HEK293 (cell line): Measurements from ENCODE around the gene NHSL2.
A peak's percentile ranks its signal among the peaks of the same experiment; 100 is the strongest.

ENCODE experiments used
- GFI1B ChIP-seq: fragments of 450-650 bp; formaldehyde crosslinking; IDR thresholded peaks from 2 replicates; pipeline ENCODE4 v1.5.1; 2016; ENCODE audit warnings: missing biosample characterization, missing genetic modification characterization
- HOXC10 ChIP-seq: sonication (generic); formaldehyde crosslinking; IDR thresholded peaks from 2 replicates; pipeline ENCODE4 v1.8.1; 2023; ENCODE audit warnings: mild to moderate bottlenecking, missing genetic modification reagents
- MYNN ChIP-seq: fragments of 450-650 bp; formaldehyde crosslinking; IDR thresholded peaks from 2 replicates; pipeline ENCODE4 v1.5.1; 2016; ENCODE audit warnings: missing biosample characterization, missing genetic modification characterization, borderline replicate concordance
- OSR2 ChIP-seq: fragments of 450-650 bp; formaldehyde crosslinking; IDR thresholded peaks from 2 replicates; pipeline ENCODE4 v1.5.1; 2016; ENCODE audit warnings: missing biosample characterization, missing genetic modification characterization
- SALL2 ChIP-seq: fragments of 450-650 bp; formaldehyde crosslinking; IDR thresholded peaks from 2 replicates; pipeline ENCODE4 v1.5.0; 2017; ENCODE audit warnings: missing biosample characterization, mild to moderate bottlenecking, missing genetic modification characterization, borderline replicate concordance
- SCRT2 ChIP-seq: fragments of 450-650 bp; formaldehyde crosslinking; IDR thresholded peaks from 2 replicates; pipeline ENCODE4 v1.5.1; 2016; ENCODE audit warnings: missing biosample characterization, missing genetic modification characterization
- YY1 ChIP-seq: fragments of 450-650 bp; formaldehyde crosslinking; IDR thresholded peaks from 2 replicates; pipeline ENCODE4 v1.5.1; 2018; ENCODE audit warnings: missing biosample characterization, missing genetic modification characterization
- ZFP69B ChIP-seq: fragments of 450-650 bp; formaldehyde crosslinking; IDR thresholded peaks from 2 replicates; pipeline ENCODE4 v1.5.1; 2016; ENCODE audit warnings: missing biosample characterization, missing genetic modification characterization
- ZNF133 ChIP-seq: fragments of 450-650 bp; formaldehyde crosslinking; IDR thresholded peaks from 2 replicates; pipeline ENCODE4 v1.5.1; 2016; ENCODE audit warnings: missing biosample characterization, missing genetic modification characterization
- ZNF140 ChIP-seq: fragments of 450-650 bp; formaldehyde crosslinking; IDR thresholded peaks from 2 replicates; pipeline ENCODE4 v1.5.1; 2016; ENCODE audit warnings: missing biosample characterization, missing genetic modification characterization
- ZNF184 ChIP-seq: fragments of 450-650 bp; IDR thresholded peaks from 2 replicates; pipeline ENCODE4 v1.5.1; 2018; ENCODE audit warnings: missing biosample characterization, mild to moderate bottlenecking, missing genetic modification characterization
- ZNF19 ChIP-seq: fragments of 450-650 bp; formaldehyde crosslinking; IDR thresholded peaks from 2 replicates; pipeline ENCODE4; 2016; ENCODE audit warnings: missing biosample characterization, missing genetic modification characterization, low read depth
- ZNF239 ChIP-seq: fragments of 450-650 bp; formaldehyde crosslinking; IDR thresholded peaks from 2 replicates; pipeline ENCODE4 v1.5.1; 2016; ENCODE audit warnings: missing biosample characterization, missing genetic modification characterization
- ZNF266 ChIP-seq: fragments of 450-650 bp; formaldehyde crosslinking; IDR thresholded peaks from 2 replicates; pipeline ENCODE4 v1.5.1; 2016; ENCODE audit warnings: missing biosample characterization, missing genetic modification characterization, low read depth
- ZNF416 ChIP-seq: fragments of 450-650 bp; formaldehyde crosslinking; IDR thresholded peaks from 2 replicates; pipeline ENCODE4 v1.5.1; 2016; ENCODE audit warnings: missing biosample characterization, missing genetic modification characterization
- ZNF501 ChIP-seq: fragments of 450-650 bp; formaldehyde crosslinking; IDR thresholded peaks from 2 replicates; pipeline ENCODE4 v1.5.1; 2016; ENCODE audit warnings: missing biosample characterization, missing genetic modification characterization
- ZNF623 ChIP-seq: fragments of 450-650 bp; formaldehyde crosslinking; IDR thresholded peaks from 2 replicates; pipeline ENCODE4 v1.5.1; 2016; ENCODE audit warnings: missing biosample characterization, missing genetic modification characterization
- ZNF624 ChIP-seq: fragments of 450-650 bp; formaldehyde crosslinking; IDR thresholded peaks from 2 replicates; pipeline ENCODE4 v1.5.1; 2017; ENCODE audit warnings: missing biosample characterization, missing genetic modification characterization
- ZNF670 ChIP-seq: fragments of 450-650 bp; formaldehyde crosslinking; IDR thresholded peaks from 2 replicates; pipeline ENCODE4 v1.5.1; 2016; ENCODE audit warnings: missing biosample characterization, missing genetic modification characterization, low read depth
- ZNF777 ChIP-seq: fragments of 450-650 bp; formaldehyde crosslinking; IDR thresholded peaks from 2 replicates; pipeline ENCODE4 v1.5.1; 2017; ENCODE audit warnings: missing biosample characterization, missing genetic modification characterization, borderline replicate concordance
- ZNF785 ChIP-seq: fragments of 450-650 bp; formaldehyde crosslinking; IDR thresholded peaks from 2 replicates; pipeline ENCODE4 v1.5.1; 2016; ENCODE audit warnings: missing biosample characterization, missing genetic modification characterization
- ZNF791 ChIP-seq: fragments of 450-650 bp; formaldehyde crosslinking; IDR thresholded peaks from 2 replicates; pipeline ENCODE4 v1.5.1; 2016; ENCODE audit warnings: missing biosample characterization, missing genetic modification characterization
- ZNF792 ChIP-seq: fragments of 450-650 bp; formaldehyde crosslinking; IDR thresholded peaks from 2 replicates; pipeline ENCODE4 v1.5.1; 2016; ENCODE audit warnings: missing biosample characterization, missing genetic modification characterization
- TF ChIP-seq, protein P1 (sequence below): fragments of 450-650 bp; formaldehyde crosslinking; IDR thresholded peaks from 2 replicates; pipeline ENCODE4 v1.5.1; 2016; ENCODE audit warnings: missing biosample characterization, missing genetic modification characterization, low read depth
- TF ChIP-seq, protein P2 (sequence below): fragments of 450-650 bp; formaldehyde crosslinking; IDR thresholded peaks from 2 replicates; pipeline ENCODE4 v1.5.1; 2016; ENCODE audit warnings: missing biosample characterization, missing genetic modification characterization
- TF ChIP-seq, protein P3 (sequence below): sonication (generic); formaldehyde crosslinking; IDR thresholded peaks from 2 replicates; pipeline ENCODE4 v1.8.1; 2022; ENCODE audit warnings: mild to moderate bottlenecking, moderate library complexity, missing genetic modification reagents
- TF ChIP-seq, protein P4 (sequence below): fragments of 450-650 bp; formaldehyde crosslinking; IDR thresholded peaks from 2 replicates; pipeline ENCODE4 v1.5.1; 2016; ENCODE audit warnings: missing biosample characterization, missing genetic modification characterization, low read depth
- TF ChIP-seq, protein P5 (sequence below): fragments of 450-650 bp; formaldehyde crosslinking; IDR thresholded peaks from 2 replicates; pipeline ENCODE4 v1.5.1; 2016; ENCODE audit warnings: missing biosample characterization, missing genetic modification characterization, borderline replicate concordance

Gene NHSL2

DNA sequence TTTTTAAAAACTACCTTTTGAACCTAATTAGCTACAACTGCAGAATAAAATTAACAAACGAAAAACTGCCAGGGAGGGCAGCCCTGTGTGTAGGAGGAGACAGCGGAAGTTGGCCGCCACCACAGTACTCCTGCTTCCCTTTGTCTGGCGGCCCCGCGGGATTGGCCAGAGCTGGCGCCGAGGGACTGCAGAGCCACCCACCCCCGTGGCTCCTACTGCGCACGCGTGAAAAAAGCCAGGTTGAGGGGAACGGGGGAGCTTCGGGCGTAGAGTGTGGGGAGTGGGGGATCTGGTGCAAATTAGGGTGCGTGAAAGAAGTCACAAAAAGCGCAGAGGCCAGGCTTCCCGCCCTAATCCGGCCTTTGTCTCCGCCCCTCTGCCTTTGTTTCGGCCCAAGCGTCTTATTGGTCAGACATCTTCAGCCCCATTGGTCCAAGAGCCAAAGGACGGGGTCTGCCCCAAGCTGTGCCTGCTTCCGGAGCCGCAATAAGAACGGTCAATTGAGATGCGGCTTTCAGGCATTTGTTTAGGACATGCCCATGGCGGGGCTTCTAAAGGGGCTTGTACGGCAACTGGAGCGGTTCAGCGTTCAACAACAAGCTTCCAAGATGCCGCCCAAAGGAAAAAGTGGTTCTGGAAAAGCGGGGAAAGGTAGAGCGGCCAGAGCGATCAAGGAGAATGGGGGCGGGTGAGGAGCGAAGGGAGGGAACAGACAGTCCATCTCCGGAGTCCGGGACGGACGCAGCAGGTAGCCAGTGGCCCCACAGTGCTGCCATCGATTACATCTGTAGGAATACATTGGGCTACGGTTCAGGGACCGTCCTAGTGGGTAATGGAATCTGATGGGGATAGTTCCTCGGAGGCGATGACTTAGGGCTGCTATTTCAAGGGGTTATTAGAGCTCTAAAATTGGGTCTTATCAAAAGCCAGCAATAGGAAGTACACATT lies 270.8 kb downstream of the NHSL2 start, which contains the start of gene PIN4 (continued):
- no peak for TF ChIP-seq ZNF416 (tag by site-specific recombination)
- no peak for TF ChIP-seq ZNF19 (tag by site-specific recombination)
- no peak for TF ChIP-seq ZNF184 (tag by site-specific recombination)
- no peak for TF ChIP-seq GFI1B (tag by site-specific recombination)
- TF ChIP-seq, protein P1, sequence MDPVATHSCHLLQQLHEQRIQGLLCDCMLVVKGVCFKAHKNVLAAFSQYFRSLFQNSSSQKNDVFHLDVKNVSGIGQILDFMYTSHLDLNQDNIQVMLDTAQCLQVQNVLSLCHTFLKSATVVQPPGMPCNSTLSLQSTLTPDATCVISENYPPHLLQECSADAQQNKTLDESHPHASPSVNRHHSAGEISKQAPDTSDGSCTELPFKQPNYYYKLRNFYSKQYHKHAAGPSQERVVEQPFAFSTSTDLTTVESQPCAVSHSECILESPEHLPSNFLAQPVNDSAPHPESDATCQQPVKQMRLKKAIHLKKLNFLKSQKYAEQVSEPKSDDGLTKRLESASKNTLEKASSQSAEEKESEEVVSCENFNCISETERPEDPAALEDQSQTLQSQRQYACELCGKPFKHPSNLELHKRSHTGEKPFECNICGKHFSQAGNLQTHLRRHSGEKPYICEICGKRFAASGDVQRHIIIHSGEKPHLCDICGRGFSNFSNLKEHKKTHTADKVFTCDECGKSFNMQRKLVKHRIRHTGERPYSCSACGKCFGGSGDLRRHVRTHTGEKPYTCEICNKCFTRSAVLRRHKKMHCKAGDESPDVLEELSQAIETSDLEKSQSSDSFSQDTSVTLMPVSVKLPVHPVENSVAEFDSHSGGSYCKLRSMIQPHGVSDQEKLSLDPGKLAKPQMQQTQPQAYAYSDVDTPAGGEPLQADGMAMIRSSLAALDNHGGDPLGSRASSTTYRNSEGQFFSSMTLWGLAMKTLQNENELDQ (tag by site-specific recombination): no peak
- no peak for TF ChIP-seq ZNF670
- TF ChIP-seq, protein P2, sequence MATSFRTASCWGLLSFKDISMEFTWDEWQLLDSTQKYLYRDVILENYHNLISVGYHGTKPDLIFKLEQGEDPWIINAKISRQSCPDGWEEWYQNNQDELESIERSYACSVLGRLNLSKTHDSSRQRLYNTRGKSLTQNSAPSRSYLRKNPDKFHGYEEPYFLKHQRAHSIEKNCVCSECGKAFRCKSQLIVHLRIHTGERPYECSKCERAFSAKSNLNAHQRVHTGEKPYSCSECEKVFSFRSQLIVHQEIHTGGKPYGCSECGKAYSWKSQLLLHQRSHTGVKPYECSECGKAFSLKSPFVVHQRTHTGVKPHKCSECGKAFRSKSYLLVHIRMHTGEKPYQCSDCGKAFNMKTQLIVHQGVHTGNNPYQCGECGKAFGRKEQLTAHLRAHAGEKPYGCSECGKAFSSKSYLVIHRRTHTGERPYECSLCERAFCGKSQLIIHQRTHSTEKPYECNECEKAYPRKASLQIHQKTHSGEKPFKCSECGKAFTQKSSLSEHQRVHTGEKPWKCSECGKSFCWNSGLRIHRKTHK: no peak
- TF ChIP-seq ZNF239 (tag by site-specific recombination): no peak
- no peak for TF ChIP-seq ZNF133
- TF ChIP-seq, protein P3, sequence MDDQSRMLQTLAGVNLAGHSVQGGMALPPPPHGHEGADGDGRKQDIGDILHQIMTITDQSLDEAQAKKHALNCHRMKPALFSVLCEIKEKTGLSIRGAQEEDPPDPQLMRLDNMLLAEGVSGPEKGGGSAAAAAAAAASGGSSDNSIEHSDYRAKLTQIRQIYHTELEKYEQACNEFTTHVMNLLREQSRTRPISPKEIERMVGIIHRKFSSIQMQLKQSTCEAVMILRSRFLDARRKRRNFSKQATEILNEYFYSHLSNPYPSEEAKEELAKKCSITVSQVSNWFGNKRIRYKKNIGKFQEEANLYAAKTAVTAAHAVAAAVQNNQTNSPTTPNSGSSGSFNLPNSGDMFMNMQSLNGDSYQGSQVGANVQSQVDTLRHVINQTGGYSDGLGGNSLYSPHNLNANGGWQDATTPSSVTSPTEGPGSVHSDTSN: no peak; the same call in 1 of the 2 replicates
- no peak for TF ChIP-seq ZNF266 (tag by site-specific recombination)
- TF ChIP-seq, protein P4, sequence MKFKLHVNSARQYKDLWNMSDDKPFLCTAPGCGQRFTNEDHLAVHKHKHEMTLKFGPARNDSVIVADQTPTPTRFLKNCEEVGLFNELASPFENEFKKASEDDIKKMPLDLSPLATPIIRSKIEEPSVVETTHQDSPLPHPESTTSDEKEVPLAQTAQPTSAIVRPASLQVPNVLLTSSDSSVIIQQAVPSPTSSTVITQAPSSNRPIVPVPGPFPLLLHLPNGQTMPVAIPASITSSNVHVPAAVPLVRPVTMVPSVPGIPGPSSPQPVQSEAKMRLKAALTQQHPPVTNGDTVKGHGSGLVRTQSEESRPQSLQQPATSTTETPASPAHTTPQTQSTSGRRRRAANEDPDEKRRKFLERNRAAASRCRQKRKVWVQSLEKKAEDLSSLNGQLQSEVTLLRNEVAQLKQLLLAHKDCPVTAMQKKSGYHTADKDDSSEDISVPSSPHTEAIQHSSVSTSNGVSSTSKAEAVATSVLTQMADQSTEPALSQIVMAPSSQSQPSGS (tag by site-specific recombination): no peak
- no peak for TF ChIP-seq SALL2 (tag by site-specific recombination)
- TF ChIP-seq HOXC10 (CRISPR knock-in tag): no peak
- TF ChIP-seq ZNF785: no peak
- peak; percentile 91 for TF ChIP-seq YY1
- peak; percentile 55; the same call in 1 of the 2 replicates for TF ChIP-seq SCRT2 (tag by site-specific recombination)
- no peak for TF ChIP-seq ZNF140 (tag by site-specific recombination)
- TF ChIP-seq, protein P5, sequence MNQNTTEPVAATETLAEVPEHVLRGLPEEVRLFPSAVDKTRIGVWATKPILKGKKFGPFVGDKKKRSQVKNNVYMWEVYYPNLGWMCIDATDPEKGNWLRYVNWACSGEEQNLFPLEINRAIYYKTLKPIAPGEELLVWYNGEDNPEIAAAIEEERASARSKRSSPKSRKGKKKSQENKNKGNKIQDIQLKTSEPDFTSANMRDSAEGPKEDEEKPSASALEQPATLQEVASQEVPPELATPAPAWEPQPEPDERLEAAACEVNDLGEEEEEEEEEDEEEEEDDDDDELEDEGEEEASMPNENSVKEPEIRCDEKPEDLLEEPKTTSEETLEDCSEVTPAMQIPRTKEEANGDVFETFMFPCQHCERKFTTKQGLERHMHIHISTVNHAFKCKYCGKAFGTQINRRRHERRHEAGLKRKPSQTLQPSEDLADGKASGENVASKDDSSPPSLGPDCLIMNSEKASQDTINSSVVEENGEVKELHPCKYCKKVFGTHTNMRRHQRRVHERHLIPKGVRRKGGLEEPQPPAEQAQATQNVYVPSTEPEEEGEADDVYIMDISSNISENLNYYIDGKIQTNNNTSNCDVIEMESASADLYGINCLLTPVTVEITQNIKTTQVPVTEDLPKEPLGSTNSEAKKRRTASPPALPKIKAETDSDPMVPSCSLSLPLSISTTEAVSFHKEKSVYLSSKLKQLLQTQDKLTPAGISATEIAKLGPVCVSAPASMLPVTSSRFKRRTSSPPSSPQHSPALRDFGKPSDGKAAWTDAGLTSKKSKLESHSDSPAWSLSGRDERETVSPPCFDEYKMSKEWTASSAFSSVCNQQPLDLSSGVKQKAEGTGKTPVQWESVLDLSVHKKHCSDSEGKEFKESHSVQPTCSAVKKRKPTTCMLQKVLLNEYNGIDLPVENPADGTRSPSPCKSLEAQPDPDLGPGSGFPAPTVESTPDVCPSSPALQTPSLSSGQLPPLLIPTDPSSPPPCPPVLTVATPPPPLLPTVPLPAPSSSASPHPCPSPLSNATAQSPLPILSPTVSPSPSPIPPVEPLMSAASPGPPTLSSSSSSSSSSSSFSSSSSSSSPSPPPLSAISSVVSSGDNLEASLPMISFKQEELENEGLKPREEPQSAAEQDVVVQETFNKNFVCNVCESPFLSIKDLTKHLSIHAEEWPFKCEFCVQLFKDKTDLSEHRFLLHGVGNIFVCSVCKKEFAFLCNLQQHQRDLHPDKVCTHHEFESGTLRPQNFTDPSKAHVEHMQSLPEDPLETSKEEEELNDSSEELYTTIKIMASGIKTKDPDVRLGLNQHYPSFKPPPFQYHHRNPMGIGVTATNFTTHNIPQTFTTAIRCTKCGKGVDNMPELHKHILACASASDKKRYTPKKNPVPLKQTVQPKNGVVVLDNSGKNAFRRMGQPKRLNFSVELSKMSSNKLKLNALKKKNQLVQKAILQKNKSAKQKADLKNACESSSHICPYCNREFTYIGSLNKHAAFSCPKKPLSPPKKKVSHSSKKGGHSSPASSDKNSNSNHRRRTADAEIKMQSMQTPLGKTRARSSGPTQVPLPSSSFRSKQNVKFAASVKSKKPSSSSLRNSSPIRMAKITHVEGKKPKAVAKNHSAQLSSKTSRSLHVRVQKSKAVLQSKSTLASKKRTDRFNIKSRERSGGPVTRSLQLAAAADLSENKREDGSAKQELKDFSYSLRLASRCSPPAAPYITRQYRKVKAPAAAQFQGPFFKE: no peak
- TF ChIP-seq ZNF623: no peak
- TF ChIP-seq MYNN (tag by site-specific recombination): no peak
- no peak for TF ChIP-seq OSR2
- peak; percentile 37 for TF ChIP-seq ZNF501 (tag by site-specific recombination)
- TF ChIP-seq ZFP69B (tag by site-specific recombination): no peak; the same call in 1 of the 2 replicates
- no peak for TF ChIP-seq ZNF624 (tag by site-specific recombination)
- TF ChIP-seq ZNF777 (tag by site-specific recombination): no peak
- no peak for TF ChIP-seq ZNF792 (tag by site-specific recombination)
- TF ChIP-seq ZNF791 (tag by site-specific recombination): no peak
